HCT116 (cell line): ENCODE data around the gene TGDS. TPM values are rescaled to one million over a fixed set of nuclear protein-coding genes. Genes with fewer than 3 reads are reported as not detected.

Source experiments
- ATAC-seq: fragments of 200-7000 bp; cut with Tn5 transposase; 2 replicates; pipeline ENCODE4 v1.9.1; 2020; ENCODE audit warnings: mild to moderate bottlenecking, moderate library complexity
- BruUV-seq: library from RNA; stranded (reverse); fragments of 400-500 nt; replicated peaks from 2 replicates; lab custom pipeline; 2021; lab: Mats Ljungman, UMichigan
- CTCF ChIA-PET: fragments of 300-600 bp; sonication (Branson Sonifier 250); formaldehyde crosslinking; loops from one replicate; lab custom pipeline; 2021; ENCODE audit warnings: antibody characterized with exemption; lab: Charles Lee
- POLR2A ChIA-PET: fragments of 300-600, 350-600 bp; sonication (Branson Sonifier 250); formaldehyde crosslinking; loops from one replicate; lab custom pipeline; 2021; ENCODE audit warnings: antibody characterized with exemption; lab: Charles Lee
- RAD21 ChIA-PET, 2 experiments: fragments of 300-600 bp; sonication (Branson Sonifier 250); formaldehyde crosslinking; loops; one replicate each; lab custom pipeline; 2023; ENCODE audit warnings: low total read pairs in 2 of 2; ENCODE audit not compliant: uncharacterized antibody in 2 of 2, unreplicated experiment in 2 of 2, low non-redundant PET in 1 of 2; lab: Charles Lee
- DNase-seq: peaks from one replicate; pipeline ENCODE4 v3.0.0-alpha.2; 2010; ENCODE audit warnings: low read depth, low spot score
- H2AFZ ChIP-seq: fragments of 200-600 bp; shearing (Covaris generic), sonication (generic); 2 replicates; pipeline ENCODE4 v1.6.1; 2017; ENCODE audit warnings: low read depth, mixed run types, mixed read lengths, antibody characterized with exemption, low read length; ENCODE audit not compliant: poor library complexity, severe bottlenecking
- H3K27ac ChIP-seq: 2 replicates; pipeline ENCODE4 v1.5.1; 2012; ENCODE audit warnings: low read depth, low read length
- H3K27me3 ChIP-seq: fragments of 200-600 bp; sonication (generic); 2 replicates; pipeline ENCODE4 v1.6.1; 2016; ENCODE audit warnings: mixed run types, low read length, mixed read lengths; ENCODE audit not compliant: insufficient read depth
- H3K36me3 ChIP-seq, 2 experiments: fragments of 200-500 bp in 1 of 2; fragments of 200-600 bp in 1 of 2; sonication (Bioruptor generic) in 1 of 2; sonication (generic) in 1 of 2; 2 replicates each; pipeline versions ENCODE4 v1.5.1 to v1.6.1; 2014 to 2016; ENCODE audit warnings: low read length in 2 of 2, inconsistent platforms in 1 of 2, mixed read lengths in 1 of 2, mixed run types in 1 of 2; ENCODE audit not compliant: insufficient read depth in 2 of 2, control insufficient read depth in 1 of 2
- H3K4me1 ChIP-seq, 2 experiments: fragments of 200-600 bp in 1 of 2; sonication (generic) in 1 of 2; 2 replicates each; pipeline versions ENCODE4 v1.5.1 to v1.6.1; 2012 to 2017; ENCODE audit warnings: low read length in 2 of 2, inconsistent platforms in 1 of 2, mild to moderate bottlenecking in 1 of 2, mixed read lengths in 1 of 2, mixed run types in 1 of 2, moderate library complexity in 1 of 2; ENCODE audit not compliant: insufficient read depth in 2 of 2, control insufficient read depth in 1 of 2
- H3K4me2 ChIP-seq: fragments of 200-600 bp; sonication (generic); 2 replicates; pipeline ENCODE4 v1.6.1; 2017; ENCODE audit warnings: mixed run types, low read length, mixed read lengths
- H3K4me3 ChIP-seq, 2 experiments: fragments of 200-600 bp in 1 of 2; sonication (generic) in 1 of 2; replicated peaks in 1 of 2; 2 replicates each; pipeline ENCODE4 v1.5.1; 2011 to 2016; ENCODE audit warnings: low read length in 2 of 2, control low read depth in 1 of 2, low read depth in 1 of 2, mild to moderate bottlenecking in 1 of 2, mixed read lengths in 1 of 2, mixed run types in 1 of 2
- H3K79me2 ChIP-seq: fragments of 200-600 bp; sonication (generic); 2 replicates; pipeline ENCODE4 v1.6.1; 2017; ENCODE audit warnings: mild to moderate bottlenecking, mixed run types, low read length, moderate library complexity, mixed read lengths; ENCODE audit not compliant: insufficient read depth
- H3K9ac ChIP-seq: fragments of 200-600 bp; sonication (generic); 2 replicates; pipeline ENCODE4 v1.6.1; 2016; ENCODE audit warnings: low read length, mixed read lengths
- H3K9me2 ChIP-seq: fragments of 200-600 bp; sonication (generic), shearing (Covaris generic); 2 replicates; pipeline ENCODE4 v1.6.1; 2017; ENCODE audit warnings: mixed run types, mild to moderate bottlenecking, moderate library complexity; ENCODE audit not compliant: insufficient read depth
- H3K9me3 ChIP-seq, 2 experiments: fragments of 200-500 bp in 1 of 2; fragments of 200-600 bp in 1 of 2; sonication (Bioruptor generic) in 1 of 2; sonication (generic) in 1 of 2; 2 replicates each; pipeline ENCODE4 v1.6.1; 2014 to 2017; ENCODE audit warnings: low read length in 2 of 2, mixed read lengths in 2 of 2, inconsistent platforms in 1 of 2, low read depth in 1 of 2, mild to moderate bottlenecking in 1 of 2, mixed run types in 1 of 2, moderate library complexity in 1 of 2; ENCODE audit not compliant: control insufficient read depth in 1 of 2, insufficient read depth in 1 of 2
- H4K20me1 ChIP-seq: fragments of 200-600 bp; sonication (generic), shearing (Covaris generic); 2 replicates; pipeline ENCODE4 v1.6.1; 2017; ENCODE audit warnings: mixed run types, mild to moderate bottlenecking, moderate library complexity; ENCODE audit not compliant: insufficient read depth
- CBX3 ChIP-seq: IDR thresholded peaks from 2 replicates; pipeline ENCODE4 v1.6.1; 2012; ENCODE audit warnings: low read depth
- CTCF ChIP-seq, 3 experiments: fragments of 200-600 bp in 1 of 3; sonication (generic) in 1 of 3; IDR thresholded peaks in 2 of 3; conservative IDR thresholded peaks in 1 of 3; 2 replicates each; pipeline ENCODE4 v1.5.1; 2012 to 2017; ENCODE audit warnings: low read depth in 2 of 3, low read length in 2 of 3, antibody characterized with exemption in 1 of 3, borderline replicate concordance in 1 of 3, control low read depth in 1 of 3, mild to moderate bottlenecking in 1 of 3, mixed read lengths in 1 of 3, mixed run types in 1 of 3, moderate library complexity in 1 of 3; ENCODE audit not compliant: insufficient read depth in 1 of 3
- EZH2 ChIP-seq: fragments of 200-600 bp; sonication (generic); IDR thresholded peaks from 2 replicates; pipeline ENCODE4 v1.6.1; 2017; ENCODE audit warnings: antibody characterized with exemption, mixed run types
- FOSL1 ChIP-seq: IDR thresholded peaks from 2 replicates; pipeline ENCODE4 v1.6.1; 2012; ENCODE audit warnings: low read depth
- POLR2A ChIP-seq: IDR thresholded peaks from 2 replicates; pipeline ENCODE4 v1.7.0; 2011; ENCODE audit warnings: borderline replicate concordance; ENCODE audit not compliant: insufficient read depth, insufficient read length; ENCODE audit errors: extremely low read depth
- POLR2AphosphoS5 ChIP-seq: IDR thresholded peaks from 2 replicates; pipeline ENCODE4 v1.6.1; 2011; ENCODE audit warnings: mild to moderate bottlenecking, low read depth, low read length, moderate library complexity
- RAD21 ChIP-seq: IDR thresholded peaks from 2 replicates; pipeline ENCODE4 v1.6.1; 2012; ENCODE audit warnings: low read depth, mild to moderate bottlenecking
- REST ChIP-seq: IDR thresholded peaks from 2 replicates; pipeline ENCODE4 v1.6.1; 2012; ENCODE audit warnings: low read depth
- SRF ChIP-seq: IDR thresholded peaks from 2 replicates; pipeline ENCODE4 v1.6.1; 2012; ENCODE audit warnings: low read depth
- YY1 ChIP-seq: IDR thresholded peaks from 2 replicates; pipeline ENCODE4 v1.6.1; 2011; ENCODE audit warnings: low read length, low read depth, moderate library complexity, mild to moderate bottlenecking; ENCODE audit not compliant: insufficient replicate concordance; ENCODE audit errors: extremely low read depth
- ZNF274 ChIP-seq: fragments of 200-500 bp; sonication (Bioruptor generic); IDR thresholded peaks from 2 replicates; pipeline ENCODE4 v1.6.1; 2014; ENCODE audit warnings: mild to moderate bottlenecking, low read depth, low read length, inconsistent platforms
- intact Hi-C: fragments of 100-400 bp; cut with micrococcal nuclease; formaldehyde crosslinking; loops from 2 replicates; pipeline ENCODE4 v1.10.0; 2022
- total RNA-seq: library from RNA; stranded (reverse); gene quantifications from one replicate; pipeline ENCODE4 v1.2.1, GENCODE V29; 2021; ENCODE audit not compliant: unreplicated experiment

The TGDS gene
- total RNA-seq, 1 experiment from 2014 or later, result 16.9 TPM

GRCh38 chr13:94557684-94558235, 38.2 kb downstream of the TGDS start:
- ChIA-PET RAD21 (no interaction called here), POLR2A (no interaction called here), CTCF (no interaction called here)
- no peaks in the 10 kb centered on the region for H3K79me2 ChIP-seq
- no peak overlapping the region for H3K9ac ChIP-seq
- H2AFZ ChIP-seq, result no peak overlapping the region
- TF ChIP-seq FOSL1 (no peak), ZNF274 (no peak), CTCF (IDR thresholded peaks at IDR 0.05 in 2 of 3, conservative IDR thresholded peaks at IDR 0.05 in 1 of 3; ENCODE audit: borderline replicate concordance in 1 of 3, insufficient read depth in 1 of 3, low read depth in 2 of 3, low read length in 2 of 3) (no peak), EZH2 (no peak), RAD21 (no peak), REST (no peak), CBX3 (no peak), POLR2A (no peak), YY1 (no peak), POLR2AphosphoS5 (no peak), SRF (no peak)
- H3K4me1 ChIP-seq, result no peaks in the 10 kb centered on the region
- no peak for DNase-seq
- no peak overlapping the region for H3K4me3 ChIP-seq
- no peak overlapping the region for H3K4me2 ChIP-seq
- no TSS peak for BruUV-seq
- H3K27ac ChIP-seq, result no peak overlapping the region
- H3K36me3 ChIP-seq, result no peaks in the 10 kb centered on the region
- H3K9me3 ChIP-seq, result no peaks in the 10 kb centered on the region
- H3K27me3 ChIP-seq, result no peaks in the 10 kb centered on the region
- no peaks in the 10 kb centered on the region for H3K9me2 ChIP-seq
- ATAC-seq, result no peak
- H4K20me1 ChIP-seq, result no peaks in the 10 kb centered on the region
- intact Hi-C loops, result no loop called here
